HL-60 (cell line): ENCODE results near the gene GCNT4.

ENCODE experiments used
- GABPA ChIP-seq: IDR thresholded peaks from 2 replicates; pipeline ENCODE4 v1.6.1; 2012; ENCODE audit warnings: low read depth
- POLR2AphosphoS5 ChIP-seq: IDR thresholded peaks from 2 replicates; pipeline ENCODE4 v1.6.1; 2012; ENCODE audit warnings: low read depth
- SPI1 ChIP-seq: IDR thresholded peaks from 2 replicates; pipeline ENCODE4 v1.6.1; 2012; ENCODE audit warnings: low read depth, mild to moderate bottlenecking, borderline replicate concordance
- TF ChIP-seq, protein P1 (sequence below): IDR thresholded peaks from one replicate; pipeline ENCODE4 v1.5.1; 2011; ENCODE audit warnings: low read length, control low read depth, inconsistent platforms; ENCODE audit not compliant: insufficient read depth
- TF ChIP-seq, protein P2 (sequence below): IDR thresholded peaks from 2 replicates; pipeline ENCODE4 v1.6.1; 2012; ENCODE audit warnings: low read depth; ENCODE audit not compliant: insufficient replicate concordance

DNA sequence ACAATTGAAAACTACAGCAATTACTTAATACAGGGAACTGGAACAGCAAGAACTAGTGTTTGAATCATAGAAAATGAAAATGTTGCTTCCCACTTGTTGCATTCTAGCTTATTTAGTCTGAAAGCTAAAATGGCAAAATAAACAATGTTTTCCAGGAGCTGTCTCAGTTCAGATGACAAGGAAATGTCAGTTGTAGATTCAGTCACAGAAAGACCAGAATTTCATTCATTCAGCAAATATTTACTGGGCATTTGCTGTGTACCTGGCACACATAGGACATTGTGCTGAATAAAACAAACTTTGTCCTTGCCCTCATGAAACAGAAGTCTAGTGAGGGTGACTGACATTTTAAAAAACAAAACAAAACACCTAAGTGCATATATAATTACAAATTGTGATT, 41.5 kb downstream of the GCNT4 start:
- TF ChIP-seq, protein P1, sequence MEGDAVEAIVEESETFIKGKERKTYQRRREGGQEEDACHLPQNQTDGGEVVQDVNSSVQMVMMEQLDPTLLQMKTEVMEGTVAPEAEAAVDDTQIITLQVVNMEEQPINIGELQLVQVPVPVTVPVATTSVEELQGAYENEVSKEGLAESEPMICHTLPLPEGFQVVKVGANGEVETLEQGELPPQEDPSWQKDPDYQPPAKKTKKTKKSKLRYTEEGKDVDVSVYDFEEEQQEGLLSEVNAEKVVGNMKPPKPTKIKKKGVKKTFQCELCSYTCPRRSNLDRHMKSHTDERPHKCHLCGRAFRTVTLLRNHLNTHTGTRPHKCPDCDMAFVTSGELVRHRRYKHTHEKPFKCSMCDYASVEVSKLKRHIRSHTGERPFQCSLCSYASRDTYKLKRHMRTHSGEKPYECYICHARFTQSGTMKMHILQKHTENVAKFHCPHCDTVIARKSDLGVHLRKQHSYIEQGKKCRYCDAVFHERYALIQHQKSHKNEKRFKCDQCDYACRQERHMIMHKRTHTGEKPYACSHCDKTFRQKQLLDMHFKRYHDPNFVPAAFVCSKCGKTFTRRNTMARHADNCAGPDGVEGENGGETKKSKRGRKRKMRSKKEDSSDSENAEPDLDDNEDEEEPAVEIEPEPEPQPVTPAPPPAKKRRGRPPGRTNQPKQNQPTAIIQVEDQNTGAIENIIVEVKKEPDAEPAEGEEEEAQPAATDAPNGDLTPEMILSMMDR: no peak
- no peak for TF ChIP-seq POLR2AphosphoS5
- TF ChIP-seq, protein P2, sequence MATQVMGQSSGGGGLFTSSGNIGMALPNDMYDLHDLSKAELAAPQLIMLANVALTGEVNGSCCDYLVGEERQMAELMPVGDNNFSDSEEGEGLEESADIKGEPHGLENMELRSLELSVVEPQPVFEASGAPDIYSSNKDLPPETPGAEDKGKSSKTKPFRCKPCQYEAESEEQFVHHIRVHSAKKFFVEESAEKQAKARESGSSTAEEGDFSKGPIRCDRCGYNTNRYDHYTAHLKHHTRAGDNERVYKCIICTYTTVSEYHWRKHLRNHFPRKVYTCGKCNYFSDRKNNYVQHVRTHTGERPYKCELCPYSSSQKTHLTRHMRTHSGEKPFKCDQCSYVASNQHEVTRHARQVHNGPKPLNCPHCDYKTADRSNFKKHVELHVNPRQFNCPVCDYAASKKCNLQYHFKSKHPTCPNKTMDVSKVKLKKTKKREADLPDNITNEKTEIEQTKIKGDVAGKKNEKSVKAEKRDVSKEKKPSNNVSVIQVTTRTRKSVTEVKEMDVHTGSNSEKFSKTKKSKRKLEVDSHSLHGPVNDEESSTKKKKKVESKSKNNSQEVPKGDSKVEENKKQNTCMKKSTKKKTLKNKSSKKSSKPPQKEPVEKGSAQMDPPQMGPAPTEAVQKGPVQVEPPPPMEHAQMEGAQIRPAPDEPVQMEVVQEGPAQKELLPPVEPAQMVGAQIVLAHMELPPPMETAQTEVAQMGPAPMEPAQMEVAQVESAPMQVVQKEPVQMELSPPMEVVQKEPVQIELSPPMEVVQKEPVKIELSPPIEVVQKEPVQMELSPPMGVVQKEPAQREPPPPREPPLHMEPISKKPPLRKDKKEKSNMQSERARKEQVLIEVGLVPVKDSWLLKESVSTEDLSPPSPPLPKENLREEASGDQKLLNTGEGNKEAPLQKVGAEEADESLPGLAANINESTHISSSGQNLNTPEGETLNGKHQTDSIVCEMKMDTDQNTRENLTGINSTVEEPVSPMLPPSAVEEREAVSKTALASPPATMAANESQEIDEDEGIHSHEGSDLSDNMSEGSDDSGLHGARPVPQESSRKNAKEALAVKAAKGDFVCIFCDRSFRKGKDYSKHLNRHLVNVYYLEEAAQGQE: no peak
- TF ChIP-seq GABPA: no peak
- TF ChIP-seq SPI1: no peak
